ENCODE results near the gene KLF18. TPM values are rescaled to one million over a fixed set of nuclear protein-coding genes. Genes with fewer than 3 reads are reported as not detected.

Gene KLF18
- polyA plus RNA-seq (2013, experiment 1 of 2): not detected
- not detected for polyA plus RNA-seq (2013, experiment 2 of 2)

- Histone ChIP-seq H3K14ac (ENCODE audit: low read length) (no peak within 1 kb of the TSS), H2BK12ac (ENCODE audit: low read length) (no peak within 1 kb of the TSS), H3K27me3 (ENCODE audit: control insufficient read depth in 3 of 3, insufficient read depth in 3 of 3, low read depth in 1 of 3, low read length in 3 of 3) (peaks cover 0 to 3% (median 0%) of the 10 kb centered on the region in 3 experiments), H2BK5ac (ENCODE audit: low read length) (no peak within 1 kb of the TSS), H3K27ac (replicated peaks; ENCODE audit: low read length) (no peak within 1 kb of the TSS), H3K23ac (ENCODE audit: low read depth, low read length, poor library complexity) (no peak within 1 kb of the TSS), H2BK15ac (ENCODE audit: low read length) (no peak within 1 kb of the TSS), H2BK120ac (ENCODE audit: low read depth, low read length) (no peak within 1 kb of the TSS), H3K4me3 (ENCODE audit: low read length in 2 of 2) (no peak within 1 kb of the TSS), H4K91ac (ENCODE audit: low read depth, low read length, poor library complexity) (no peak within 1 kb of the TSS), H4K8ac (ENCODE audit: low read depth, low read length) (no peak within 1 kb of the TSS), H3K4me1 (ENCODE audit: control insufficient read depth in 2 of 2, insufficient read depth in 1 of 2, low read depth in 1 of 2, low read length in 2 of 2) (no peaks in the 10 kb centered on the region), H3K18ac (ENCODE audit: low read length) (no peak within 1 kb of the TSS), H3K4ac (ENCODE audit: low read length) (no peak within 1 kb of the TSS), H2AK5ac (ENCODE audit: low read depth, low read length) (no peak within 1 kb of the TSS), H3K36me3 (replicated peaks in 1 of 2; ENCODE audit: control insufficient read depth in 2 of 2, insufficient read depth in 2 of 2, low read length in 2 of 2) (no peaks in the 10 kb centered on the region), H3K9me3 (replicated peaks in 1 of 2; ENCODE audit: control insufficient read depth in 2 of 2, insufficient read depth in 1 of 2, low read depth in 1 of 2, low read length in 2 of 2) (peaks cover 0 to 4% of the 10 kb centered on the region in 2 donors), H3K4me2 (ENCODE audit: insufficient read depth, low read length, poor library complexity, severe bottlenecking) (no peak within 1 kb of the TSS), H2AFZ (ENCODE audit: low read length) (no peak within 1 kb of the TSS), H3K9ac (ENCODE audit: low read depth, low read length, poor library complexity) (no peak within 1 kb of the TSS), H3K79me1 (ENCODE audit: low read depth, low read length) (no peaks in the 10 kb centered on the region)
- no peak for DNase-seq (ENCODE audit: low spot score)
- WGBS, 2 donors (ENCODE audit: extremely low coverage in 2 of 2, insufficient read length in 2 of 2, insufficient replicate concordance in 1 of 2): no CpG with 5 or more reads among the region's 1 CpG
Observed at GRCh38 chr1:44141531-44141930, at the start of gene KLF18. Gene KLF18 (minus strand): TSS chr1:44141631. CDS start chr1:44141631, 0 bp downstream.

- Histone ChIP-seq H3K4me3 (ENCODE audit: low read length in 2 of 2) (no peak overlapping the region), H3K9me3 (replicated peaks in 1 of 2; ENCODE audit: control insufficient read depth in 2 of 2, insufficient read depth in 1 of 2, low read depth in 1 of 2, low read length in 2 of 2) (peaks cover 3 to 8% of the 10 kb centered on the region in 2 donors), H2BK5ac (ENCODE audit: low read length) (no peak overlapping the region), H3K18ac (ENCODE audit: low read length) (no peak overlapping the region), H3K14ac (ENCODE audit: low read length) (no peak overlapping the region), H3K4me1 (ENCODE audit: control insufficient read depth in 2 of 2, insufficient read depth in 1 of 2, low read depth in 1 of 2, low read length in 2 of 2) (peaks cover 0 to 11% of the 10 kb centered on the region in 2 donors), H4K8ac (ENCODE audit: low read depth, low read length) (no peak overlapping the region), H3K23ac (ENCODE audit: low read depth, low read length, poor library complexity) (no peak overlapping the region), H2BK120ac (ENCODE audit: low read depth, low read length) (no peak overlapping the region), H3K27me3 (ENCODE audit: control insufficient read depth in 3 of 3, insufficient read depth in 3 of 3, low read depth in 1 of 3, low read length in 3 of 3) (no peaks in the 10 kb centered on the region), H4K91ac (ENCODE audit: low read depth, low read length, poor library complexity) (no peak overlapping the region), H2BK15ac (ENCODE audit: low read length) (no peak overlapping the region), H3K27ac (replicated peaks; ENCODE audit: low read length) (no peak overlapping the region), H3K4ac (ENCODE audit: low read length) (no peak overlapping the region), H2AK5ac (ENCODE audit: low read depth, low read length) (no peak overlapping the region), H3K4me2 (ENCODE audit: insufficient read depth, low read length, poor library complexity, severe bottlenecking) (no peak overlapping the region), H2AFZ (ENCODE audit: low read length) (no peak overlapping the region), H3K9ac (ENCODE audit: low read depth, low read length, poor library complexity) (no peak overlapping the region), H3K79me1 (ENCODE audit: low read depth, low read length) (no peaks in the 10 kb centered on the region), H3K36me3 (replicated peaks in 1 of 2; ENCODE audit: control insufficient read depth in 2 of 2, insufficient read depth in 2 of 2, low read length in 2 of 2) (no peaks in the 10 kb centered on the region), H2BK12ac (ENCODE audit: low read length) (no peak overlapping the region)
- WGBS, 2 donors (ENCODE audit: extremely low coverage in 2 of 2, insufficient read length in 2 of 2, insufficient replicate concordance in 1 of 2): no CpG with 5 or more reads among the region's 1 CpG
- peak; percentile 11 for DNase-seq (ENCODE audit: low spot score)
Observed at GRCh38 chr1:44174630-44175029, 33.2 kb upstream of the KLF18 start.

GRCh38 chr1:44170281-44170823 lies 28.9 kb upstream of the KLF18 start:
- no peak overlapping the region for H3K4ac ChIP-seq (ENCODE audit: low read length)
- H2AK5ac ChIP-seq (ENCODE audit: low read depth, low read length): no peak overlapping the region
- H2BK12ac ChIP-seq (ENCODE audit: low read length): no peak overlapping the region
- no peak overlapping the region for H2BK15ac ChIP-seq (ENCODE audit: low read length)
- no CpG with 5 or more reads among the region's 3 CpGs for WGBS, 2 donors (ENCODE audit: extremely low coverage in 2 of 2, insufficient read length in 2 of 2, insufficient replicate concordance in 1 of 2)
- H3K4me3 ChIP-seq (ENCODE audit: low read length in 2 of 2): no peak overlapping the region
- H3K27me3 ChIP-seq (ENCODE audit: control insufficient read depth in 3 of 3, insufficient read depth in 3 of 3, low read depth in 1 of 3, low read length in 3 of 3): no peaks in the 10 kb centered on the region
- no peaks in the 10 kb centered on the region for H3K36me3 ChIP-seq (replicated peaks in 1 of 2; ENCODE audit: control insufficient read depth in 2 of 2, insufficient read depth in 2 of 2, low read length in 2 of 2)
- no peak overlapping the region for H3K18ac ChIP-seq (ENCODE audit: low read length)
- H3K4me1 ChIP-seq (ENCODE audit: control insufficient read depth in 2 of 2, insufficient read depth in 1 of 2, low read depth in 1 of 2, low read length in 2 of 2): peaks cover 0 to 12% of the 10 kb centered on the region in 2 donors
- H4K8ac ChIP-seq (ENCODE audit: low read depth, low read length): no peak overlapping the region
- peaks cover 8% of the 10 kb centered on the region in 2 donors for H3K9me3 ChIP-seq (replicated peaks in 1 of 2; ENCODE audit: control insufficient read depth in 2 of 2, insufficient read depth in 1 of 2, low read depth in 1 of 2, low read length in 2 of 2)
- no peak overlapping the region for H2BK120ac ChIP-seq (ENCODE audit: low read depth, low read length)
- H2BK5ac ChIP-seq (ENCODE audit: low read length): no peak overlapping the region
- H3K9ac ChIP-seq (ENCODE audit: low read depth, low read length, poor library complexity): no peak overlapping the region
- peak overlapping the region; percentile 79 for H2AFZ ChIP-seq (ENCODE audit: low read length)
- H3K14ac ChIP-seq (ENCODE audit: low read length): no peak overlapping the region
- no peak overlapping the region for H3K23ac ChIP-seq (ENCODE audit: low read depth, low read length, poor library complexity)
- H3K27ac ChIP-seq (replicated peaks; ENCODE audit: low read length): no peak overlapping the region
- H3K4me2 ChIP-seq (ENCODE audit: insufficient read depth, low read length, poor library complexity, severe bottlenecking): no peak overlapping the region
- H3K79me1 ChIP-seq (ENCODE audit: low read depth, low read length): no peaks in the 10 kb centered on the region
- DNase-seq (ENCODE audit: low spot score): no peak
- H4K91ac ChIP-seq (ENCODE audit: low read depth, low read length, poor library complexity): no peak overlapping the region

DNA sequence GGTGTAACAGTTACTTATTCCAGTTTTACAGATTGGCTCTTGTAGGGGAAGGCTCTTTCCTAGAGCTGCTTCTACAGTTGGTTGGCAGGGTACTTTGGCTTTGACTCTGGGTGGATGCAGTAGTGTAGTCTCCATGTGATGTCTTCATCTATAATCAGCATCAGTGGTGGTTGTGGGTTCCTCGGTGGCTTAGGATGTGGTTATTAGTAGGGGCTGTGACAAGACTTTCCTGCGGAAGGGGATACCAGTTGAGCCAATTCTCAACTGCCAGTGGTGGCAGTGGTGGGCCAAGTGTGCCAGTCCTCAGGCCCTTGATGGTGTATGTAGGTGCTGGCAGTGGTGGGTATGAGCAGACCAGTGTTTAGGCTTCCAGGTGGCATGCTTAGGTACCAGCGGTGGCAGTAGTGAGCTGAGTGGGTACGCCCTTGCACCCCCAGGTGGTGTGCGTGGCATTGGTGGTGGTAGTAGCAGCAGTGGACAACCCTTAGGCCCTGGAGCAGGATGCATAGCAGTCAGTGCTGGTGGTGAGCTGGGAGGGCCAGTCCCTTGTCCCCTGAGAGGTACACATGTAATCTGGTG lies 27.2 kb upstream of the KLF18 start:
- no peaks in the 10 kb centered on the region for H3K79me1 ChIP-seq (ENCODE audit: low read depth, low read length)
- no CpG with 5 or more reads among the region's 5 CpGs for WGBS, 2 donors (ENCODE audit: extremely low coverage in 2 of 2, insufficient read length in 2 of 2, insufficient replicate concordance in 1 of 2)

More for the DNA sequence above, 27.2 kb upstream of the KLF18 start:
- DNase-seq (ENCODE audit: low spot score): no peak
- Histone ChIP-seq H3K4me1 (ENCODE audit: control insufficient read depth in 2 of 2, insufficient read depth in 1 of 2, low read depth in 1 of 2, low read length in 2 of 2) (peaks cover 0 to 12% of the 10 kb centered on the region in 2 donors), H2BK5ac (ENCODE audit: low read length) (no peak overlapping the region), H3K36me3 (replicated peaks in 1 of 2; ENCODE audit: control insufficient read depth in 2 of 2, insufficient read depth in 2 of 2, low read length in 2 of 2) (no peaks in the 10 kb centered on the region), H2AFZ (ENCODE audit: low read length) (no peak overlapping the region), H3K18ac (ENCODE audit: low read length) (peak overlapping the region; percentile 4), H4K8ac (ENCODE audit: low read depth, low read length) (no peak overlapping the region), H3K27ac (replicated peaks; ENCODE audit: low read length) (no peak overlapping the region), H3K9ac (ENCODE audit: low read depth, low read length, poor library complexity) (no peak overlapping the region), H2BK12ac (ENCODE audit: low read length) (no peak overlapping the region), H3K4me2 (ENCODE audit: insufficient read depth, low read length, poor library complexity, severe bottlenecking) (no peak overlapping the region), H3K9me3 (replicated peaks in 1 of 2; ENCODE audit: control insufficient read depth in 2 of 2, insufficient read depth in 1 of 2, low read depth in 1 of 2, low read length in 2 of 2) (peaks cover 0 to 8% of the 10 kb centered on the region in 2 donors), H3K14ac (ENCODE audit: low read length) (no peak overlapping the region), H2AK5ac (ENCODE audit: low read depth, low read length) (no peak overlapping the region), H3K27me3 (ENCODE audit: control insufficient read depth in 3 of 3, insufficient read depth in 3 of 3, low read depth in 1 of 3, low read length in 3 of 3) (no peaks in the 10 kb centered on the region), H2BK15ac (ENCODE audit: low read length) (no peak overlapping the region), H3K23ac (ENCODE audit: low read depth, low read length, poor library complexity) (no peak overlapping the region), H4K91ac (ENCODE audit: low read depth, low read length, poor library complexity) (no peak overlapping the region), H2BK120ac (ENCODE audit: low read depth, low read length) (no peak overlapping the region), H3K4ac (ENCODE audit: low read length) (no peak overlapping the region), H3K4me3 (ENCODE audit: low read length in 2 of 2) (peak overlapping the region in 1 of 2 donors; percentile 36)
